H9 (cell line): ENCODE results near the gene PEX5. TPM values are rescaled to one million over a fixed set of nuclear protein-coding genes. Genes with fewer than 3 reads are reported as not detected.

Experiments used
- DNase-seq: peaks from one replicate; pipeline ENCODE4 v3.0.0-alpha.2; 2017
- H2AFZ ChIP-seq: one replicate; pipeline ENCODE4 v1.6.1; 2013; ENCODE audit warnings: mild to moderate bottlenecking, low read length, control low read depth, moderate library complexity
- H2AK5ac ChIP-seq: 2 replicates; pipeline ENCODE4 v1.6.1; 2013; ENCODE audit warnings: low read length, control low read depth, mixed read lengths; ENCODE audit not compliant: insufficient read length
- H2BK120ac ChIP-seq: one replicate; pipeline ENCODE4 v1.6.1; 2013; ENCODE audit warnings: low read depth, mild to moderate bottlenecking, low read length, control low read depth, inconsistent platforms; ENCODE audit not compliant: poor library complexity, severe bottlenecking
- H2BK12ac ChIP-seq: 2 replicates; pipeline ENCODE4 v1.6.1; 2013; ENCODE audit warnings: low read length, control low read depth, mixed read lengths, low read depth; ENCODE audit not compliant: insufficient read length
- H2BK15ac ChIP-seq: 2 replicates; pipeline ENCODE4 v1.6.1; 2013; ENCODE audit warnings: low read depth, low read length, control low read depth
- H2BK20ac ChIP-seq: one replicate; pipeline ENCODE4 v1.6.1; 2013; ENCODE audit warnings: low read depth, mild to moderate bottlenecking, low read length, control low read depth, inconsistent platforms; ENCODE audit not compliant: poor library complexity, severe bottlenecking
- H2BK5ac ChIP-seq: 2 replicates; pipeline ENCODE4 v1.6.1; 2013; ENCODE audit warnings: low read length, control low read depth, mixed read lengths; ENCODE audit not compliant: insufficient read length
- H3K14ac ChIP-seq: 2 replicates; pipeline ENCODE4 v1.6.1; 2013; ENCODE audit warnings: low read length, control low read depth; ENCODE audit not compliant: insufficient read depth
- H3K18ac ChIP-seq: 2 replicates; pipeline ENCODE4 v1.6.1; 2013; ENCODE audit warnings: low read depth, mild to moderate bottlenecking, mixed read lengths, low read length, control low read depth; ENCODE audit not compliant: insufficient read length
- H3K23ac ChIP-seq: 2 replicates; pipeline ENCODE4 v1.6.1; 2013; ENCODE audit warnings: low read length, control low read depth, mixed read lengths, low read depth; ENCODE audit not compliant: insufficient read length
- H3K23me2 ChIP-seq: 2 replicates; pipeline ENCODE4 v1.6.1; 2013; ENCODE audit warnings: low read depth, mild to moderate bottlenecking, mixed read lengths, low read length, control low read depth; ENCODE audit not compliant: insufficient read length, poor library complexity, severe bottlenecking
- H3K27ac ChIP-seq: 2 replicates; pipeline ENCODE4 v1.5.1; 2013; ENCODE audit warnings: low read length, control low read depth, mixed read lengths, low read depth; ENCODE audit not compliant: insufficient read length
- H3K27me3 ChIP-seq: 2 replicates; pipeline ENCODE4 v1.6.1; 2013; ENCODE audit warnings: low read length, control low read depth, inconsistent platforms; ENCODE audit not compliant: insufficient read depth
- H3K4ac ChIP-seq: 2 replicates; pipeline ENCODE4 v1.6.1; 2013; ENCODE audit warnings: low read depth, mild to moderate bottlenecking, control low read depth, inconsistent platforms, low read length, moderate library complexity
- H3K4me1 ChIP-seq: 2 replicates; pipeline ENCODE4 v1.6.1; 2013; ENCODE audit warnings: low read length, control low read depth, inconsistent platforms; ENCODE audit not compliant: insufficient read depth
- H3K4me2 ChIP-seq: 2 replicates; pipeline ENCODE4 v1.6.1; 2013; ENCODE audit warnings: low read length, control low read depth, mixed read lengths; ENCODE audit not compliant: insufficient read length, insufficient read depth
- H3K56ac ChIP-seq: 2 replicates; pipeline ENCODE4 v1.6.1; 2013; ENCODE audit warnings: low read depth, mild to moderate bottlenecking, mixed read lengths, low read length, control low read depth; ENCODE audit not compliant: insufficient read length
- H3K79me1 ChIP-seq: 2 replicates; pipeline ENCODE4 v1.6.1; 2013; ENCODE audit warnings: low read depth, mild to moderate bottlenecking, moderate library complexity, low read length, control low read depth, inconsistent platforms; ENCODE audit not compliant: insufficient read depth, poor library complexity, severe bottlenecking
- H3K79me2 ChIP-seq: 2 replicates; pipeline ENCODE4 v1.6.1; 2013; ENCODE audit warnings: low read length, control low read depth, inconsistent platforms; ENCODE audit not compliant: insufficient read depth
- H3K9ac ChIP-seq: 2 replicates; pipeline ENCODE4 v1.6.1; 2013; ENCODE audit warnings: low read length, control low read depth, mixed read lengths; ENCODE audit not compliant: insufficient read length; ENCODE audit errors: extremely low read depth
- H3K9me3 ChIP-seq: one replicate; pipeline ENCODE4 v1.6.1; 2013; ENCODE audit warnings: low read depth, low read length, inconsistent platforms; ENCODE audit not compliant: control insufficient read depth
- H3T11ph ChIP-seq: one replicate; pipeline ENCODE4 v1.6.1; 2013; ENCODE audit warnings: mild to moderate bottlenecking, low read length, control low read depth, inconsistent platforms
- H4K20me1 ChIP-seq: one replicate; pipeline ENCODE4 v1.6.1; 2013; ENCODE audit not compliant: control insufficient read depth, insufficient read length, insufficient read depth
- H4K5ac ChIP-seq: 2 replicates; pipeline ENCODE4 v1.6.1; 2013; ENCODE audit warnings: low read depth, mild to moderate bottlenecking, mixed read lengths, low read length, control low read depth; ENCODE audit not compliant: insufficient read length
- H4K8ac ChIP-seq: replicated peaks from 2 replicates; pipeline ENCODE4 v1.6.1; 2013; ENCODE audit warnings: low read length, control low read depth, mixed read lengths, low read depth; ENCODE audit not compliant: insufficient read length
- H4K91ac ChIP-seq: 2 replicates; pipeline ENCODE4 v1.6.1; 2013; ENCODE audit warnings: low read depth, mild to moderate bottlenecking, moderate library complexity, mixed read lengths, low read length, control low read depth; ENCODE audit not compliant: insufficient read length
- H3K27ac Mint-ChIP-seq, 3 experiments: 2 replicates in 2 of 3; 3 replicates in 1 of 3; pipeline ENCODE4 v1.8.0; 2020 to 2021; ENCODE audit warnings: mixed read lengths in 3 of 3, mild to moderate bottlenecking in 1 of 3, moderate library complexity in 1 of 3
- H3K27me3 Mint-ChIP-seq: 2 replicates; pipeline ENCODE4 v1.8.0; 2021; ENCODE audit warnings: low read depth, mild to moderate bottlenecking, moderate library complexity, mixed read lengths
- H3K36me3 Mint-ChIP-seq, 3 experiments: 2 replicates in 2 of 3; 3 replicates in 1 of 3; pipeline ENCODE4 v1.8.0; 2020 to 2021; ENCODE audit warnings: low read depth in 3 of 3, mixed read lengths in 3 of 3; ENCODE audit not compliant: insufficient read depth in 1 of 3
- H3K4me1 Mint-ChIP-seq, 2 experiments: 2 replicates each; pipeline ENCODE4 v1.8.0; 2020; ENCODE audit warnings: mixed read lengths in 2 of 2
- H3K4me3 Mint-ChIP-seq, 2 experiments: 2 replicates in 1 of 2; 3 replicates in 1 of 2; pipeline ENCODE4 v1.8.0; 2020 to 2021; ENCODE audit warnings: mild to moderate bottlenecking in 2 of 2, mixed read lengths in 2 of 2, moderate library complexity in 1 of 2
- H3K9me3 Mint-ChIP-seq, 2 experiments: 2 replicates in 1 of 2; 3 replicates in 1 of 2; pipeline ENCODE4 v1.8.0; 2020; ENCODE audit warnings: mild to moderate bottlenecking in 2 of 2, mixed read lengths in 2 of 2, moderate library complexity in 1 of 2
- WGBS: extraction: QIAGEN DNeasy Blood & Tissue Kit; methylation state at CpG from one replicate; pipeline ENCODE4 v1.1.7; 2013; ENCODE audit warnings: missing lambda C conversion rate, low lambda C conversion rate, mixed read lengths; ENCODE audit not compliant: insufficient read length; ENCODE audit errors: extremely low coverage; 5-methylcytosine and 5-hydroxymethylcytosine counted together
- total RNA-seq: library from RNA; stranded (reverse); gene quantifications from 2 replicates; pipeline ENCODE4 v1.2.1, GENCODE V29; 2021
- TF ChIP-seq, protein P1 (sequence below): fragments of 200-600 bp; sonication (generic); conservative IDR thresholded peaks from 3 replicates; pipeline ENCODE4 v1.8.0; 2021; ENCODE audit warnings: antibody characterized with exemption, mild to moderate bottlenecking

The PEX5 gene
- total RNA-seq, 1 experiment from 2014 or later, result 40.5 TPM

DNA sequence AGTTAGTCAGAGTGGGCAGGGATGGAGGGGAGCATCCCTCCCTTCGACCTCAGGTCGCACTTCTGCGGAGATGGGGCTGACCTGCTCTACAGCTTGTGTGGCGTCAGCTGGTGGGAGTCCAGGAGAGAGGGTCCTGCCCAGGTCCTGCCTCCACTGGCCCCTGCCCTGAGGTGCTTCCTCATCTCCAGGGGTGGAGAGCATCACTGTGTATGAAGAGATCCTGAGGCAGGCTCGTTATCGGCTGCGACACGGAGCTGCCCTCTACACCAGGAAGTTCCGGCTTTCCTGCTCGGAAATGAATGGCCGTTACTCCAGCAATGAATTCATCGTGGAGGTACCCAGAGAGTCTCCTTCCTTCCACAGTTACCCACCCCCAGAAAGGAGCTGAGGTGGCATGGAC is 39.1 kb upstream of the PEX5 start:
- Histone ChIP-seq H3K4me1 (no peaks in the 10 kb centered on the region), H2BK15ac (no peak overlapping the region), H3K9ac (no peak overlapping the region), H3K27ac (no peak overlapping the region), H3K56ac (no peak overlapping the region), H3K4me2 (no peak overlapping the region), H2BK5ac (no peak overlapping the region), H3K27me3 (no peaks in the 10 kb centered on the region), H3K23ac (no peak overlapping the region), H3K14ac (no peak overlapping the region), H4K5ac (no peak overlapping the region), H2BK12ac (no peak overlapping the region), H3K9me3 (no peaks in the 10 kb centered on the region), H2AFZ (no peak overlapping the region), H4K91ac (no peak overlapping the region), H4K8ac (no peak overlapping the region), H3T11ph (no peak overlapping the region), H2BK20ac (no peak overlapping the region), H3K18ac (no peak overlapping the region), H3K4ac (no peak overlapping the region), H3K23me2 (no peaks in the 10 kb centered on the region), H3K79me1 (no peaks in the 10 kb centered on the region), H2AK5ac (no peak overlapping the region), H3K79me2 (no peaks in the 10 kb centered on the region), H4K20me1 (no peaks in the 10 kb centered on the region), H2BK120ac (no peak overlapping the region)
- Mint-ChIP-seq H3K9me3 (no peaks in the 10 kb centered on the region), H3K36me3 (peaks cover 2 to 44% (median 34%) of the 10 kb centered on the region in 3 experiments), H3K4me3 (no peak overlapping the region), H3K27ac (no peak overlapping the region), H3K4me1 (no peaks in the 10 kb centered on the region), H3K27me3 (no peaks in the 10 kb centered on the region; the same call in 1 of the 2 replicates)
- no CpG with 5 or more reads among the region's 12 CpGs for WGBS
- DNase-seq, result no peak
- TF ChIP-seq, protein P1, sequence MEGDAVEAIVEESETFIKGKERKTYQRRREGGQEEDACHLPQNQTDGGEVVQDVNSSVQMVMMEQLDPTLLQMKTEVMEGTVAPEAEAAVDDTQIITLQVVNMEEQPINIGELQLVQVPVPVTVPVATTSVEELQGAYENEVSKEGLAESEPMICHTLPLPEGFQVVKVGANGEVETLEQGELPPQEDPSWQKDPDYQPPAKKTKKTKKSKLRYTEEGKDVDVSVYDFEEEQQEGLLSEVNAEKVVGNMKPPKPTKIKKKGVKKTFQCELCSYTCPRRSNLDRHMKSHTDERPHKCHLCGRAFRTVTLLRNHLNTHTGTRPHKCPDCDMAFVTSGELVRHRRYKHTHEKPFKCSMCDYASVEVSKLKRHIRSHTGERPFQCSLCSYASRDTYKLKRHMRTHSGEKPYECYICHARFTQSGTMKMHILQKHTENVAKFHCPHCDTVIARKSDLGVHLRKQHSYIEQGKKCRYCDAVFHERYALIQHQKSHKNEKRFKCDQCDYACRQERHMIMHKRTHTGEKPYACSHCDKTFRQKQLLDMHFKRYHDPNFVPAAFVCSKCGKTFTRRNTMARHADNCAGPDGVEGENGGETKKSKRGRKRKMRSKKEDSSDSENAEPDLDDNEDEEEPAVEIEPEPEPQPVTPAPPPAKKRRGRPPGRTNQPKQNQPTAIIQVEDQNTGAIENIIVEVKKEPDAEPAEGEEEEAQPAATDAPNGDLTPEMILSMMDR, result no peak
